ENCODE results near the gene RILPL1. TPM values are rescaled to one million over a fixed set of nuclear protein-coding genes. Genes with fewer than 3 reads are reported as not detected.
"Not testable (repeated sequence)": the region's sequence is repeated elsewhere in the genome, so short reads cannot be mapped to it uniquely, and the experiment has no call there.

RILPL1 gene
- total RNA-seq, 1 donor from 2014 or later: 4.4 TPM

GRCh38 chr12:123502163-123502704 is 31.3 kb downstream of the RILPL1 start:
- no peak overlapping the region for H3K27ac Mint-ChIP-seq
- H3K27me3 Mint-ChIP-seq (ENCODE audit: insufficient read depth): no peaks in the 10 kb centered on the region
- no peak overlapping the region for H3K4me3 Mint-ChIP-seq
- H3K36me3 Mint-ChIP-seq (ENCODE audit: low read depth): no peaks in the 10 kb centered on the region
- intact Hi-C loops (cut with micrococcal nuclease): no loop called here
- H3K4me1 Mint-ChIP-seq (ENCODE audit: low read depth): no peaks in the 10 kb centered on the region
- no peaks in the 10 kb centered on the region for H3K9me3 Mint-ChIP-seq
- DNase-seq (ENCODE audit: low spot score): no peak

GRCh38 chr12:123499332-123499731 is 34.2 kb downstream of the RILPL1 start:
- intact Hi-C loops (cut with micrococcal nuclease): no loop called here
- Mint-ChIP-seq H3K36me3 (ENCODE audit: low read depth) (no peaks in the 10 kb centered on the region), H3K27ac (no peak overlapping the region)

DNA sequence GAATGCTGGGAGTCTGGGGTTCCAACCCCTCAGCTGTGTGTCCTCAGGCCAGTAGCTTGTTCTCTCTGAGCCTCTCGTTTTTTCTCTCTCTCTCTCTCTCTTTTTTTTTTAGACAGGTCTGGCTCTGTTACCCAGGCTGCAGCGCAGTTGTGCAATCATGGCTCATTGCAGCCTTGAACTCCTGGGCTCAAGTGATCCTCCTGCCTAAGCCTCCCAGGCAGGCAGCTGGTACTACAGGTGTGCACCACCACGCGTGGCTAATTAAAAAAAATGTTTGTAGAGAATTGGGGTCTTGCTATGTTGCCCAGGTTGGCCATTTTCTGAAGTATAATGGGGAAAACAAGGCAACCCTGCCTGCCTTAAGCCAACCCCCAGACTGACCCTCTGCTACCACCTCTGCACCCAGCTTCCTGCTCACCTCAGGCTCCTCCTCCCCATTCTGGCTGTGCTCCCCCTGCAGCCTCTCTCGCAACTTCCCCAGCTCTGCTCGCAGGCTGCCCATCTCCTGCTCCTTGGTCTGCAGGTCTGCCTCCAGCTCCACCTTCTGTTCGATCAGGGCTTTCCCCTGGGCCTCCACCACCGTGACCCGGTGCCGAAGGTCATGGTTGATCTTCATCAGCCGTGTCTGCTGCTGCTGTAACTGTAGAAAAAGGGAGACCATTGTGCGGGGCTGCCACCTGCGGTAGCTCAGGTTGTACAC is 35.2 kb downstream of the RILPL1 start:
- Mint-ChIP-seq H3K4me3 (no peak overlapping the region), H3K9me3 (no peaks in the 10 kb centered on the region), H3K27ac (no peak overlapping the region), H3K27me3 (ENCODE audit: insufficient read depth) (no peaks in the 10 kb centered on the region), H3K4me1 (ENCODE audit: low read depth) (no peaks in the 10 kb centered on the region), H3K36me3 (ENCODE audit: low read depth) (no peaks in the 10 kb centered on the region)
- no peak for DNase-seq (ENCODE audit: low spot score)
- intact Hi-C loops (cut with micrococcal nuclease): no loop called here

More at GRCh38 chr12:123499332-123499731, 34.2 kb downstream of the RILPL1 start:
- Mint-ChIP-seq H3K27me3 (ENCODE audit: insufficient read depth) (no peaks in the 10 kb centered on the region), H3K9me3 (no peaks in the 10 kb centered on the region), H3K4me3 (no peak overlapping the region), H3K4me1 (ENCODE audit: low read depth) (no peaks in the 10 kb centered on the region)
- no peak for DNase-seq (ENCODE audit: low spot score)

DNA sequence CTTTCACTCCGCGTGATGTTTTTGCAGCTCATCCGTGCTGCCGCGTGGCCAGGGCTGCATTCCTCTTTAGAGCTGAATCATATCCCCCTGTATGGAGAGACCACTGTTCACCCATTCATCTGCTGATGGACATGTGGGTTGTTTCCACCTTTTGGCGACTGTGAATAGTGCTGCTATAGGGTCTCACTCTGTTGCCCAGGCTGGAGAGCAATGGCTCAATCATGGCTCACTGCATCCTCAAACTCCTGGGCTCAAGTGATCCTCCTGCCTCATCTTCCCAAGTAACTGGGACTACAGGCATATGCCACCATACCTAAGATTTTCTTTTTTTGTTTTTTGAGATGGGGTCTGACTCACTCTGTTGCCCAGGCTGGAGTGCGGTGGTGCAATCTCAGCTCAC is 36.5 kb downstream of the RILPL1 start:
- Mint-ChIP-seq H3K4me3 (no peak overlapping the region), H3K4me1 (ENCODE audit: low read depth) (no peaks in the 10 kb centered on the region), H3K27me3 (ENCODE audit: insufficient read depth) (no peaks in the 10 kb centered on the region), H3K36me3 (ENCODE audit: low read depth) (no peaks in the 10 kb centered on the region), H3K27ac (no peak overlapping the region), H3K9me3 (no peaks in the 10 kb centered on the region)
- DNase-seq (ENCODE audit: low spot score): no peak
- intact Hi-C loops (cut with micrococcal nuclease): no loop called here

GRCh38 chr12:123494124-123494851 is 39.2 kb downstream of the RILPL1 start:
- H3K4me1 Mint-ChIP-seq (ENCODE audit: low read depth): no peaks in the 10 kb centered on the region
- H3K4me3 Mint-ChIP-seq: no peak overlapping the region
- DNase-seq (ENCODE audit: low spot score): no peak
- no peak overlapping the region for H3K27ac Mint-ChIP-seq
- no peaks in the 10 kb centered on the region for H3K27me3 Mint-ChIP-seq (ENCODE audit: insufficient read depth)
- intact Hi-C loops (cut with micrococcal nuclease): no loop called here
- H3K36me3 Mint-ChIP-seq (ENCODE audit: low read depth): no peaks in the 10 kb centered on the region
- no peaks in the 10 kb centered on the region for H3K9me3 Mint-ChIP-seq

DNA sequence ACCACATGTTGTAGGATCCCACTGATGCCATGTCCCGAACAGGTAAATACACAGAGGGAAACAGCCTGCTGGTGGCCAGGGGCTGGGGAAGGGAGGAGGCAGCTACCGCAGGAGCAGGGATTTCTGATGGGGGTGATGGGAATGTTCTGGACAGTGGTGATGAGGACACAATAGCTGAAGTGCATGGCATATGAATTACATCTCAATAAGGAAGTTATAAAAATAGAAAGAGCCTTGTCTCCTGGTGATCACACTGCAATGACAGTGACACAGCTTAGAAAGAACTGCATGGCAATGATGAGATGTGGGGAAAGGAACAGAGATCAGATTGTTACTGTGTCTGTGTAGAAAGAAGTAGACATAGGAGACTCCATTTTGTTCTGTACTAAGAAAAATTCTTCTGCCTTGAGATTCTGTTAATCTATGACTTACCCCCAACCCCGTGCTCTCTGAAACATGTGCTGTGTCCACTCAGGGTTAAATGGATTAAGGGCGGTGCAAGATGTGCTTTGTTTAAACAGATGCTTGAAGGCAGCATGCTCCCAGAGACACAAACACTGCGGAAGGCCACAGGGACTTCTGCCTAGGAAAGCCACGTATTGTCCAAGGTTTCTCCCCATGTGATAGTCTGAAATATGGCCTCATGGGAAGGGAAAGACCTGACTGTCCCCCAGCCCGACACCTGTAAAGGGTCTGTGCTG is 41.0 kb downstream of the RILPL1 start:
- H3K9me3 Mint-ChIP-seq; H3K36me3 Mint-ChIP-seq (ENCODE audit: low read depth); H3K4me1 Mint-ChIP-seq (ENCODE audit: low read depth); H3K27me3 Mint-ChIP-seq (ENCODE audit: insufficient read depth); H3K4me3 Mint-ChIP-seq; DNase-seq (ENCODE audit: low spot score); intact Hi-C loops (cut with micrococcal nuclease); H3K27ac Mint-ChIP-seq: not testable (repeated sequence)

- H3K27me3 Mint-ChIP-seq (ENCODE audit: insufficient read depth): peaks cover 3% of the 10 kb centered on the region
- no peaks in the 10 kb centered on the region for H3K4me1 Mint-ChIP-seq (ENCODE audit: low read depth)
- intact Hi-C loops (cut with micrococcal nuclease): no loop called here
- DNase-seq (ENCODE audit: low spot score): no peak
- H3K9me3 Mint-ChIP-seq: no peaks in the 10 kb centered on the region
- no peak overlapping the region for H3K4me3 Mint-ChIP-seq
- H3K36me3 Mint-ChIP-seq (ENCODE audit: low read depth): no peaks in the 10 kb centered on the region
- H3K27ac Mint-ChIP-seq: no peak overlapping the region
These were observed 42.0 kb downstream of the RILPL1 start for GRCh38 chr12:123491481-123491880.

- no peak for DNase-seq (ENCODE audit: low spot score)
- Mint-ChIP-seq H3K27ac (no peak overlapping the region), H3K9me3 (no peaks in the 10 kb centered on the region), H3K27me3 (ENCODE audit: insufficient read depth) (peaks cover 3% of the 10 kb centered on the region), H3K36me3 (ENCODE audit: low read depth) (no peaks in the 10 kb centered on the region), H3K4me3 (no peak overlapping the region), H3K4me1 (ENCODE audit: low read depth) (no peaks in the 10 kb centered on the region)
- intact Hi-C loops (cut with micrococcal nuclease): no loop called here
These were observed 42.5 kb downstream of the RILPL1 start for GRCh38 chr12:123491056-123491455.

- no peak for DNase-seq (ENCODE audit: low spot score)
- no peak overlapping the region for H3K27ac Mint-ChIP-seq
- H3K9me3 Mint-ChIP-seq: no peaks in the 10 kb centered on the region
These were observed 43.4 kb downstream of the RILPL1 start for GRCh38 chr12:123490089-123490488.

GRCh38 chr12:123489580-123489979 is 43.9 kb downstream of the RILPL1 start:
- no peak for DNase-seq (ENCODE audit: low spot score)
- Mint-ChIP-seq H3K27ac (no peak overlapping the region), H3K4me3 (no peak overlapping the region), H3K4me1 (ENCODE audit: low read depth) (peaks cover under 1% of the 10 kb centered on the region), H3K9me3 (no peaks in the 10 kb centered on the region), H3K36me3 (ENCODE audit: low read depth) (no peaks in the 10 kb centered on the region), H3K27me3 (ENCODE audit: insufficient read depth) (peaks cover 3% of the 10 kb centered on the region)
- intact Hi-C loops (cut with micrococcal nuclease): no loop called here

More at GRCh38 chr12:123490089-123490488, 43.4 kb downstream of the RILPL1 start:
- intact Hi-C loops (cut with micrococcal nuclease): no loop called here
- Mint-ChIP-seq H3K36me3 (ENCODE audit: low read depth) (no peaks in the 10 kb centered on the region), H3K4me1 (ENCODE audit: low read depth) (no peaks in the 10 kb centered on the region), H3K4me3 (no peak overlapping the region), H3K27me3 (ENCODE audit: insufficient read depth) (peaks cover 3% of the 10 kb centered on the region)

- intact Hi-C loops (cut with micrococcal nuclease): no loop called here
- H3K27ac Mint-ChIP-seq: no peak overlapping the region
- H3K4me1 Mint-ChIP-seq (ENCODE audit: low read depth): peaks cover 10% of the 10 kb centered on the region
- peaks cover 3% of the 10 kb centered on the region for H3K27me3 Mint-ChIP-seq (ENCODE audit: insufficient read depth)
- DNase-seq (ENCODE audit: low spot score): no peak
- H3K9me3 Mint-ChIP-seq: no peaks in the 10 kb centered on the region
- H3K4me3 Mint-ChIP-seq: no peak overlapping the region
- H3K36me3 Mint-ChIP-seq (ENCODE audit: low read depth): no peaks in the 10 kb centered on the region
These were observed 44.8 kb downstream of the RILPL1 start for GRCh38 chr12:123488539-123489230.

- peaks cover 3% of the 10 kb centered on the region for H3K27me3 Mint-ChIP-seq (ENCODE audit: insufficient read depth)
- DNase-seq (ENCODE audit: low spot score): no peak
- intact Hi-C loops (cut with micrococcal nuclease): no loop called here
- H3K4me1 Mint-ChIP-seq (ENCODE audit: low read depth): peaks cover 11% of the 10 kb centered on the region
- no peak overlapping the region for H3K4me3 Mint-ChIP-seq
- H3K9me3 Mint-ChIP-seq: no peaks in the 10 kb centered on the region
- H3K36me3 Mint-ChIP-seq (ENCODE audit: low read depth): no peaks in the 10 kb centered on the region
- H3K27ac Mint-ChIP-seq: no peak overlapping the region
These were observed 46.1 kb downstream of the RILPL1 start for GRCh38 chr12:123487428-123487827.

All from activated T-helper 1 cell treated with anti-CD3 and anti-CD28 coated beads, Interleukin-12 subunit alpha, Interleukin-12 subunit beta, Interleukin-2, Interleukin-4 antibody, amounts not matched to agents 30 ng/mL and 10 ng/mL and 1 ng/mL, durations not matched to agents 14 hours and 24 hours and 36 hours (primary cell).